ENCODE measurements around the gene SFXN5. TPM values are rescaled to one million over a fixed set of nuclear protein-coding genes. Genes with fewer than 3 reads are reported as not detected.

The SFXN5 gene, protein sequence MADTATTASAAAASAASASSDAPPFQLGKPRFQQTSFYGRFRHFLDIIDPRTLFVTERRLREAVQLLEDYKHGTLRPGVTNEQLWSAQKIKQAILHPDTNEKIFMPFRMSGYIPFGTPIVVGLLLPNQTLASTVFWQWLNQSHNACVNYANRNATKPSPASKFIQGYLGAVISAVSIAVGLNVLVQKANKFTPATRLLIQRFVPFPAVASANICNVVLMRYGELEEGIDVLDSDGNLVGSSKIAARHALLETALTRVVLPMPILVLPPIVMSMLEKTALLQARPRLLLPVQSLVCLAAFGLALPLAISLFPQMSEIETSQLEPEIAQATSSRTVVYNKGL
- 9.4 and 10.1 TPM in 2 replicates for total RNA-seq

GRCh38 chr2:73071360-73072128 lies at the start of gene SFXN5:
TSS of gene SFXN5 (minus strand) at chr2:73071712. CDS start at chr2:73071705, 7 bp downstream.

DNA sequence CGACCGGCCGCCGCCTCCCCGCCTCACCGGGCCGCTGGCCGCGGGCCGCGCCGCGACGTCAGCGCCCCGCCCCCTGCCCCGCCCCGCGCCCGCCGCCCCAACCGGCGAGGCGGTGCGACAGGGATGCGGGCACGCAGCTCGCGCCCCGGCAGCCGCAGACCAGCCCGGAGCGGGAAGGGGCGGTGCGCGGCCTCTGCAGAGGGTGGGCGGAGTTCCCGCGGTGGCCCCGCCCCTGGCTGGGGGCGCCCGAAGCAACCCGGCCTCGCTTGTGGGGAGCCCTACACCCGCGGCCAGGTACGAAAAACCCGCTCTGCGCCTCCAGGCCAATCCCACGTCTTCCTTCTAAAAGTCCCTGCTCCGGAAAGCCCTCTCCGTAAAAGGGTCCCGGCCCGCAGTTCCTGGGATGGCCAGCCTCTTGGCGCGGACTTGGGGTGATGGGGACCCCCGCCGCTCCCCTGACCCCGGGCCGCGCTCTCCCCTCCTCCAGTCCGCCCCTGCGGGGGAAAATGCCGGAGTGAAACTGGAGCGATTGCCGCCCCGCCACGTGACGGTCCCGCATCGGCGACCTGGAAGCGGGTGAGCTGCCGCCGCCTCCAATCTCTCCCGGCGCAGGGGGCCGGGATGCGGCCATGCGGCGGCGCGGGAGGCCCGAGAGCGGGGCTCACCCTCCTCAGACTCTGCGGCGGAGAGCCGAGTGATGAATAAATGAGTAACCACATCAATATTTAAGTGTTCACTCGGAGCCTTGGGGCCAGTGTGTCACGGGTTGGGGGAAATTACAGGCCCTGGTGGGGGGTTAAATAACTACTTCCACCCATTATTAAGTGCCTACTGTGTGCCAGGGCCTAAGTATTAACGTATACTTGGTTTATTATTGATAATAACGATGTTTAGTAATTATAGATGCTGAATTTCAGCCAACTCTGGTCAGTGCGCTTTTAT lies 41.7 kb upstream of the SFXN5 start, which contains the start of gene RAB11FIP5:
RAB11FIP5 (minus strand) TSS at position 36 of the 942 bp plus-strand sequence. CDS start 171 bp downstream, outside the sequence.

GRCh38 chr2:72917138-72917876 lies 154.2 kb downstream of the SFXN5 start, which contains the start of gene EMX1:
TSS of gene EMX1 (plus strand) at chr2:72917519. CDS start at chr2:72917853, 334 bp downstream.

Other genes with a start within 250 kb of the SFXN5 start
- gene EXOC6B, start 245.7 kb downstream of the SFXN5 start, total RNA-seq, result 24.0 and 34.4 TPM in 2 replicates
- gene SPR, start 184.3 kb downstream of the SFXN5 start, total RNA-seq, result 30.5 and 40.0 TPM in 2 replicates
- gene EMX1, start 154.2 kb downstream of the SFXN5 start, total RNA-seq, result under 0.01 TPM in 2 replicates
- 33.0 and 41.7 TPM in 2 replicates for gene RAB11FIP5, start 41.2 kb upstream of the SFXN5 start, total RNA-seq
- gene NOTO, start 130.9 kb upstream of the SFXN5 start, total RNA-seq, result not detected in 2 replicates
- gene SMYD5, start 142.5 kb upstream of the SFXN5 start, total RNA-seq, result 13.5 and 23.4 TPM in 2 replicates
- 11.8 and 46.8 TPM in 2 replicates for gene PRADC1, start 161.5 kb upstream of the SFXN5 start, total RNA-seq
- 304 and 651 TPM in 2 replicates for gene CCT7, start 162.6 kb upstream of the SFXN5 start, total RNA-seq
- gene FBXO41, start 212.8 kb upstream of the SFXN5 start, total RNA-seq, result 0.38 and 1.1 TPM in 2 replicates
- gene EGR4, start 221.8 kb upstream of the SFXN5 start, total RNA-seq, result not detected in 2 replicates